Fibroblast of villous mesenchyme (primary cell): Measurements from ENCODE around the gene PHF23. TPM values are rescaled to one million over a fixed set of nuclear protein-coding genes. Genes with fewer than 3 reads are reported as not detected.

Experiments
- DNase-seq: peaks from one replicate; pipeline ENCODE4 v3.0.0-alpha.2; 2010; ENCODE audit warnings: low read depth
- H3K4me3 ChIP-seq: 2 replicates; pipeline ENCODE4 v1.5.1; 2011; ENCODE audit warnings: low read depth, mild to moderate bottlenecking, low read length
- total RNA-seq: library from RNA; depleted of rRNA; stranded (reverse); fragments of >200 nt; gene quantifications from 2 replicates; pipeline ENCODE4 v1.2.3, GENCODE V29; 2012
- TF ChIP-seq, protein P1 (sequence below): IDR thresholded peaks from 2 replicates; pipeline ENCODE4 v1.5.1; 2012; ENCODE audit warnings: low read depth, mild to moderate bottlenecking, low read length; ENCODE audit not compliant: insufficient read depth

The PHF23 gene
- total RNA-seq, 1 donor: 51.8 TPM

DNA sequence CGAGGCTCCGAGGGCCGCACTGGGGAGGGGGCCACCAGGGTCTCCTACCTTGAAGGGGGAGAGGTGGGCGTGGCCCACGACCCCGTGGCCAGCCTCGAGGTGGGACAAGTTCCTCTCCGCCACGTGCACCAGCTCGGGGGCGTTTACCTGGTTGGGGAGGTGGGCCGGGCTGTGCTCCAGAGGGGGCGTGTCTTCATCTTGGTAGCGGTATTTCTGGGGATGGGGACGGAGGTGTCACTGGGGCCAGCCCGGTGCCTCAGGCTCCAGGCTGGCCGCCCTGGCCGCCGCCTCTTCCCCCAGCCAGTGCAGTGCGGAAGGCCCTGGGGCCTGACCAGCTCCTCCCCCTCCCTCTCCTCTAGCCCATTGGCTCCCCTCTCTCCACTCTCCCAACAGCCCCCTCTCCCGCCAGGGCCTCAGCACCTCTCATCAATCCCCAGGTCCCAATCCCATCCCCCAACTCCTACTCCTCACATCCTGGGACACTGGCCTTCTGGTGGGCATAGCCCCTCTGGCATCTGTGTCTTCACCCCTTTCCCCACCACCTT, 31.2 kb downstream of the PHF23 start:
- no peak for DNase-seq
- H3K4me3 ChIP-seq: no peak overlapping the region
- TF ChIP-seq, protein P1, sequence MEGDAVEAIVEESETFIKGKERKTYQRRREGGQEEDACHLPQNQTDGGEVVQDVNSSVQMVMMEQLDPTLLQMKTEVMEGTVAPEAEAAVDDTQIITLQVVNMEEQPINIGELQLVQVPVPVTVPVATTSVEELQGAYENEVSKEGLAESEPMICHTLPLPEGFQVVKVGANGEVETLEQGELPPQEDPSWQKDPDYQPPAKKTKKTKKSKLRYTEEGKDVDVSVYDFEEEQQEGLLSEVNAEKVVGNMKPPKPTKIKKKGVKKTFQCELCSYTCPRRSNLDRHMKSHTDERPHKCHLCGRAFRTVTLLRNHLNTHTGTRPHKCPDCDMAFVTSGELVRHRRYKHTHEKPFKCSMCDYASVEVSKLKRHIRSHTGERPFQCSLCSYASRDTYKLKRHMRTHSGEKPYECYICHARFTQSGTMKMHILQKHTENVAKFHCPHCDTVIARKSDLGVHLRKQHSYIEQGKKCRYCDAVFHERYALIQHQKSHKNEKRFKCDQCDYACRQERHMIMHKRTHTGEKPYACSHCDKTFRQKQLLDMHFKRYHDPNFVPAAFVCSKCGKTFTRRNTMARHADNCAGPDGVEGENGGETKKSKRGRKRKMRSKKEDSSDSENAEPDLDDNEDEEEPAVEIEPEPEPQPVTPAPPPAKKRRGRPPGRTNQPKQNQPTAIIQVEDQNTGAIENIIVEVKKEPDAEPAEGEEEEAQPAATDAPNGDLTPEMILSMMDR: no peak

DNA sequence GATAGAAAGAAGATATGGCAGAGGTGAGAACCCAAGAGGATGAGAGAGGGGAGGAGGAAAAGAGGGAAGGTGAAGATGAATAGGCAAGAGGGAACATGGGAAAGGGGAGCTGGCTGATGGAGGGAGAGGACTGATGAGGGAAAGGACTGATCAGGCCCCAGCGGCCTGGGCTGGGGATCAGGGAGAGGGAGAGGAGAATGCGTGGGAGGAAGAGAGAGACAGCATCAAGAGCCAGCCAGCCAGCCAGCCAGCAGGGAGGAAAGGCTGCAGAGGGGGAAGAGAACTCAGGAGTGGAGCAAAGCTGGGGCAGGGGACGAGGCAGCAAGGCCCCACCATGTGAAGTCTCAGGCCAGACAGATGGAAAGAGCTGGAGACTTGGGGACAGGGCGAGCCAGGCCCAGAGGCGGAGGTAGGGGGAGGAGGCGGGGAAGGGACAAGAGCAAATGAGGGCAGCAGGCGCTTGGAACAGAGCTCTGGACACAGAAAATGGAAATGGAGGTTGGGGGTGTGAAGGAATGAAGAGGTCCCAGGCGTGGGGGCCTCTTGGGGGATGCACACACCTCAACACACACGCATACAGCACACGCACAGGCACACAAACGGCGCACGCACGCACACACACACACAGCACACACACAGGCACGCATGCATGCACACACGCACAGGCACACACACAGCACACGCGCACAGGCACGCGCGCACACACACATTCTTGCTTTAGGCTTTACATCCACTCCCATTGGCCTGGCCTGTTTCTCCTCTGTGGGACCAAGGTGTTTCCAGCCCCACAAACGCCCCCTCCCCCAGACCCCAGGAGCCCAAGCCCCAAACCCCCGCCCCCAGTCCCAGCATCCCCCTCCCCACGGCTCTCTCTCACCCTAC, 31.9 kb downstream of the PHF23 start:
- DNase-seq: peak; percentile 46
- TF ChIP-seq, protein P1: no peak
- no peak overlapping the region for H3K4me3 ChIP-seq

DNA sequence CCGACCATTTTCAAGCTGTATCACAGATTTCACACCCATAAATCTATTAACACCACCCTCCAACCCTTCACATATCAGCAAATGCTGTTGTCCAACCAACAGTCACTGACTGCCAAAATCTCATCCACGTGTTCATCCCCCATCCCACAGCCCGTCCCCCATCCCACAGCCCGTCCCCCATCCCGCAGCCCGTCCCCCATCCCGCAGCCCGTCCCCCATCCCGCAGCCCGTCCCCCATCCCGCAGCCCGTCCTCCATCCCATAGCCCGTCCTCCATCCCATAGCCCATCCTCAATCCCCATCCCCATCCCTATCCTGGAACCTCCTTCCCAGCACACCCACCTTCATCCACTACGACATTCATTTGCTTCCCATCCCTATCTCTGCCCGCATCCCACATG, 33.7 kb downstream of the PHF23 start:
- no peak for DNase-seq
- H3K4me3 ChIP-seq: peak overlapping the region; percentile 62
- TF ChIP-seq, protein P1: no peak

DNA sequence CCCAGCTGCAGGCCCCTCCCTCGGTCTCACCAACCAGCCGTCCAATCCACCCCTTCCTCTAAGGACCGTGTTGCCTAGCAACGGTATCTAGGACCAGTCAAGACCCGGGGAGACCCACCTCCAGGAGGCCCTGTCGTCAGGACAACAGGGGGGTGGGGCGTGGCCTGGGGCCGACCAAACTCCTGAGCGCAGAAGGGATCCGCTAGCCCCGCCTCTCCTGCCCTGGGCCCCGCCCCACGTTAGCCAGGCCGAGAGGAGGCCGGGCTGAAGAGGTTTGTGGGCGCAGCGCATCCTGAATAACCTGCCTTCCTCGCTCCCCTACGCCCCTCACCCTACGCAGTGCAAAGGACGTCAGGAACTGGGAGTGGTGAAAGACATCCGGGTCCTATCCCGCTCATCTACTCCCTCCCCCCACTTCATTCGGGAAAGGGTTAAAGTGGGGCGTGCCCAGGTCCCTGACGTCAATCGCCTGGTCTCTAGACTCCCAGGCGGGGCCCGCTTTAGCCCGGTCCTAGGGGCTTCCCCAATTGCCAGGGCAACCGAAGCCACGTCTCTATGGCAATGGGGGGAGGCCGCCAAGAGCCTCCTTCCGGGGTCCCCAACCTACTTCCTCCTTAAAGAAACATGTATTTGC, 34.3 kb downstream of the PHF23 start:
- H3K4me3 ChIP-seq: peak overlapping the region; percentile 62
- TF ChIP-seq, protein P1: no peak
- peak; percentile 90 for DNase-seq

DNA sequence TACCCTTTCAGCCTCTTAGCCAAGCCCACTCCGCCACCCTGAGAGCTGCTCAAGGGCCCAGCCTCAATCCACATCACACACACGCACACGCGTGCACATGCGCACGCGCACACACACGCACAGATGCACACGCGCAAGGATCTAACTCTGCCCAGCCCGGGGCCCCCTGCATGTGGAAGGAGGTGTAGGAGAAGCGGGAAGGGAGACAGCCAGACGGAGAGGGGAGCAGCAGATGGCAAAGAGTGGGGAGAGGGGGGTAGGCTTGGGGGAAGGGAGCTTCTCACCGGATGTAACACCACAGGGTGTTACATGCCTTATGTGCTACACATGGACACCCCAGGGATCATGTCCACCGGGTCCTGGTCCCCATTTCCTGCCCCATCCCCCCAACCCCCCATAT, 34.9 kb downstream of the PHF23 start:
- TF ChIP-seq, protein P1: no peak
- DNase-seq: no peak
- H3K4me3 ChIP-seq: peak overlapping the region; percentile 62

DNA sequence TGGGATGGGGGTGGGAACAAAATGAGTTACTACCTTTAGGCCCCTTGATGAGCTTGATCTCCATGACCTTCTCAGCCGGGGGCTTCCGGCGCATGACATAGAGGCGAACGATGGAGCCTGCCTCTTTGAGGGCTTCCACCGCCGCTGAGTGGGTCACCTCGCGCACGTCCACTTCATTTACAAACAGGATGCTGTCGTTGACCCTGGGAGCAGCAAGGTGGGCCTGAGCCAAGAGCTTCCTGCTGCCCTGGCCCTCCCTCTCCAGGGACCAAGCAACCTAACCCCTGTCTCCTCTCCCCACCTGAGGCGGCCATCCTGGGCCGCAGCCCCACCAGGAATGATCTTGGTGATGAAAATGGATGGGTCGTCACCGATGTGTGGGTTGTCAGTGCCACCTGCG, 35.9 kb downstream of the PHF23 start:
- TF ChIP-seq, protein P1: no peak
- DNase-seq: no peak
- no peak overlapping the region for H3K4me3 ChIP-seq
